GM18517 (cell line): ENCODE data around the gene CHRNG.

Experiments
- ATAC-seq: cut with Tn5 transposase; IDR thresholded peaks from one replicate; pipeline ENCODE4 v1.9.1; 2021; ENCODE audit warnings: mild to moderate bottlenecking, moderate library complexity; ENCODE audit not compliant: unreplicated experiment

Gene CHRNG

DNA sequence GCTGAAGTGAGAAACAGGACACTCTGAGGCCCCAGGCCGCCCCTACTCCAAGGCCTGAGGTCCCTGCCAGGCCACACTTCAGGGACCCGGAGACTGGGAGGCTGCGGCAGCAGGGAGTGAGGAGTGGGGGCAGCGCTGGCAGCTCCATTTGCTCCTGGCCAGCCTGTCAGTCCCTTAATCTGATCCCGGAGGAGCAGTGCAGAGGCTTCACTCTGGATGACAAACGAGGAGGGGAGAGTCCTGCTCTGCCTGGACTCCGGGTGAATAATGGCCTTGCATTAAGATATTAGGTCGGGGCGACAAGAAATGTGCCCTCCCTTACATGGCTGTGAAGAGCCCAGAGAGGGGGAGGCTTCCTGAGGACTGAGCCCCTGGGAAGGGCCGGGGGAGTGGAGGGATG is 33.6 kb upstream of the CHRNG start:
- ATAC-seq: no peak

- ATAC-seq: no peak
These were observed 32.8 kb upstream of the CHRNG start for GRCh38 chr2:232506709-232507108.

GRCh38 chr2:232508251-232508650 is 31.2 kb upstream of the CHRNG start:
- ATAC-seq: no peak

DNA sequence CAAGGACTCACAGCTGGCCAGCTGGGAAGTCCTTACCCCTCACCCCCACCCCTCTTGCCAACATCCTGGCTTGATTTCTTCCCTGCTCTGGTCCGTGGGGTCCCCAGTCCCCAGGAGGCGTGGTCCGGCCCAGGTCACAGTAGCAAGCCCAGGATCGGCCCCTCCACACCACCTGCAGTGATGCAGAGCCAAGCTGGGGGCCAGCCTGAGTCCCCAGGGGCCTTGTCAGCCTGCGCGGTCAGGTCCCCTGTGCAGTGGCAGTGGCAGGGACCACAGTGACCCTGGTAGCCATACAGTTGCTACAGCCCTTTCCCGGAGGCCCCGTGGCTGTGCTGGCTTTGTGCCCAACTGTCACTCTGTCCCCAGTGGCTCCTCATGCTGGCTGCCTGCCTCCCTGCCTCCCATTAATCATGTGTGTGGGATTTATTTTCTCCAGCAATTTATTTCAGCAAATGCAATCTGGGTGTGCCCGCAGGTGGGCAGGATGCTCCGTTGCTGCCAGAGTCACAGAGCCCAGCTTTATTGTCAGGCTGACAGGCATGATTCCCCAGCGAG is 28.1 kb upstream of the CHRNG start:
- no peak for ATAC-seq

DNA sequence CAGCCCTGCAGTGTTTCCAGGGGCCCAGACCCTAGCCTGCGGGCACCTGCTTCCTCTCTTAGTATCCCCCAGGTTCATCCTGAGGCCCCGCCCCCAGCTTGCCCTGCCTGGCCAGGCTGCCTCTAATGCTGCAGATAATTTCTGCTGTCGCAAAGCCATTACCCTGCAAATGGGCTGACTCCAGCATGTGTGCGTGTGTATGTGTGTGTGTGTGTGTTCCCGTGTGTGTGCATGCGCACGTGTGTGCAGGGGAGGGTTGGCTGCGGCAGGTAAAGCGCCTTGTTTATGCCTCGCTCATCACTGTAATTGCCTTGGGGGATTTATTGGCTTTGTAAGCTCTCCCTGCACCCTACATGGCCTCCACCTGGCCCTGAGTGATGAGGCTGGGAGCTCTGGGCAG is 26.9 kb upstream of the CHRNG start:
- ATAC-seq: no peak

- no peak for ATAC-seq
These were observed 26.1 kb upstream of the CHRNG start for GRCh38 chr2:232513353-232513752.

DNA sequence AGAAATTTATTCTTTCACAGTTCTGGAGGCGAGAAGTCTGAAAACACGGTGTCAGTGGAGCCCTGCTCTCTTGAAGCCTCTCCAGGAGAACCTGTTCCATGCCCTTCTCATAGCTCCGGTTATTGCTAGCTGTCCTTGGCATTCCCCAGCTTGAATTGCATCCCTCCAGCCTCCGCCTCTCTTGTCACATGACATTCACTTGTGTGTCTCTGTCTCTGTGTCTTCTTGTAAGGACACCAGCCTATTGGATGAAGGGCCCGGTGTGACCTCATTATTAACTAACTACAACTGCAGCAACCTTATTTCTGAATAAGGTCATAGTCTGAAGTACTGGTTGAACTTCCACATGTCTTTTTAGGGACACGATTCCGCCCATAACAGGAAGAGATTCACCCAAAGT is 23.9 kb upstream of the CHRNG start:
- no peak for ATAC-seq

GRCh38 chr2:232516551-232516950 is 22.9 kb upstream of the CHRNG start:
- ATAC-seq: no peak

DNA sequence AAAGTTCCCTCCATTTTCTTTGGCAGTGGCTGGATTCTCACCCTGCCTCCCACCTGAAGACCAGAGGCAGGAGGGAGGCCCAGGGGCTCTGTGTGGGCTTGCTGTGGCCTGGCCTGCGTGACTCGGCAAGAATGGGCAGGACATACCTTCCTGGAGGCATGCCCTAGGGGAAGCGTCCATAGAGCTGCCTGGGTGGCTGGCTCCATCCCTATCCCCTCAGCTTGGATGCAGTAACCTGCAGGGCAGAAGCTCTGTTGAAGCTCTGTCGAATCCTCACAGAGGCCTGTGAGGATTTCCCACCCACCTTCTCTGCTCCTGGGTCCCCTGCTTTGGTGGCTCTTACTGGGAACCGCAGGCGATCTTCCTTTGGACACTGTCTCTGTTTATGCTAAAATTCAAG is 20.6 kb upstream of the CHRNG start:
- ATAC-seq: no peak

- ATAC-seq: no peak
These were observed 19.7 kb upstream of the CHRNG start, which contains the start of gene PRSS56 for GRCh38 chr2:232519581-232520438. Gene PRSS56 (plus strand): TSS chr2:232520388. CDS start chr2:232520599, 211 bp downstream.

- ATAC-seq: no peak
These were observed 19.0 kb upstream of the CHRNG start for GRCh38 chr2:232520489-232520888.

DNA sequence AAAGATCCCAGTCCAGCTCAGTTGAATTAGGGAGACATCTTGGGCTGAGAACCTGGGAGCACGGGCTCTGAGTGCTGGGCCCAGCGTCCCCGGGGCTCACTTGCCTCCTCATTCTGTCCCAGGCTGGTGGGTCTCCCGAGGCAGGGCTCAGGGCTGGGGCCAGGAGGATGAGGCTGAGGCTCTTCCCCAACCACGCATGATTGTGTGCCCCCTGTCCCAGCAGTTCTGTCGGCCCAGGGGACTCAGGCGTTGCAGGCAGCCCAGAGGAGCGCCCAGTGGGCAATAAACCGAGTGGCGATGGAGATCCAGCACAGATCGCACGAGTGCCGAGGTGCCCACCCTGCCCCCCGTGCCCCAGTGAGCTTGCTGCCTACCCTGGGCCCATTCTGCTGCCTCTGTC is 18.4 kb upstream of the CHRNG start:
- no peak for ATAC-seq

DNA sequence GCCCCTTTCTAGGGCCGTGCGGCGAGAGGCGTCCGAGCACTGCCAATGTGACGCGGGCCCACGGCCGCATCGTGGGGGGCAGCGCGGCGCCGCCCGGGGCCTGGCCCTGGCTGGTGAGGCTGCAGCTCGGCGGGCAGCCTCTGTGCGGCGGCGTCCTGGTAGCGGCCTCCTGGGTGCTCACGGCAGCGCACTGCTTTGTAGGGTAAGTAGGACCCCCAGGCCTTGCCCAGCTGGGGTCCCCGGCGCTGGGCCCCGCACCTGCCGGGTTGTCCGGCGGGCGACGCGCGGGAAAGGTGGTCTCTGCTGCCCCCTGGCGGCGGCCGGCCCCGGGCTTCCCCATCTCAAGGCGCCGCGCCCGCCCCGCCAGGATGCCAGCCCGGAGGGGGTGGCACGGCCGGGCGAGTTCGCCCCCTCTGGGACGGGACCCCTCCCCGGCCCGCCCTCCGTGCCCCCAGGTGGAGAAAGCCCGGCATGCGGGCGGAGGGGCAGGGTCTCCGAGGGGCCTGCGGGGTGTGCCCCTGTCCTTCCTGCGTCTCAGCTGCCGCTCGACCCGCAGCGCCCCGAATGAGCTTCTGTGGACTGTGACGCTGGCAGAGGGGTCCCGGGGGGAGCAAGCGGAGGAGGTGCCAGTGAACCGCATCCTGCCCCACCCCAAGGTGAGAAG is 17.4 kb upstream of the CHRNG start:
- ATAC-seq: no peak

GRCh38 chr2:232522623-232523401 is 16.7 kb upstream of the CHRNG start:
- no peak for ATAC-seq

GRCh38 chr2:232523402-232523681 is 16.1 kb upstream of the CHRNG start:
- ATAC-seq: no peak

GRCh38 chr2:232523682-232524597 is 15.6 kb upstream of the CHRNG start:
- no peak for ATAC-seq

DNA sequence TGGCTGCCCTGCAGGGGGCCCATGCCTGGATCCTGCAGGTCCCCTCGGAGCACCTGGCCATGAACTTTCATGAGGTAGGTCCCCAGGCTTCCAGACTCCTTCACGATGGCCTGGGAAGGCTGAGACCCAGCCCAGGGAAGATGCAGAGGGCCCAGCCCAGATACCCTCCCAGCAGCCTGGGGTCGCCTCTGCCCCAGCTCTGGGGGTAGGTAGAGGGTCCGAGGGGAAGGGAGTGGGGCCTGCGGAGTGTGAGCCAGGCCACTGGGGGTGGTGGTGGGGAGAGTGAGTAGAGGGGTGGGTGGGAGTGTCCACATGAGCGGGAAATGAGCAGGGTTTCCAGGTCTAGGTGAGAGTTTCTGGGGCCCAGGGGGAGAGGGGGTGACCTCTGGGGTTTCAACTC is 14.7 kb upstream of the CHRNG start:
- no peak for ATAC-seq

- ATAC-seq: no peak
These were observed 14.3 kb upstream of the CHRNG start for GRCh38 chr2:232525199-232525598.

DNA sequence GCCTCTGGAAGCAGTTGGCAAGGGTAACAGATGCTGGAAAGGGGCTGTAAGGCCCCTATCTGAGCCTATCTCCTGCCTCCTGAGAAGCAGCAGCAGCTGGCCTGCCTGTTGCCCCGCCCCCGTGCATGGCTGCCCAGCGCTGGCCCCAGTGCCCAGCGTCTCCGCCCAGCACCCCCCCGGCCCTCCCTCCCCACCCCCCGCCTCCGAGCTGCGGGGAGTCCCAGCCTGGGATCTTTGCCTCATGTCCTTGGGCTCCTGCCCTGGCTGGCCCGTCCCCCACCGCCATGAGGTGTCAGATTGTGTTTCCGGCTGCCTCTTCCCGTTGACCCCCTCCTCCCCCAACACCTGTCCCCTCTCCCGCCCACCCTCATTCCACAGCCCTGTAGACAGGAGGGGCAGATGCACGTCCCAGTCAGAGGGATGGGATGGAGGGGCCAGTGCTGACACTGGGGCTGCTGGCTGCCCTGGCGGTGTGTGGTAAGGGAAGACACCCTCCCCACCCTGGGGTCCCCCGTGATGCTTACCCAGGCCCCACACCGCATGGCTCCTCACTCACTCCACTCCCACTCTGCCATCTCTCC is 13.6 kb upstream of the CHRNG start, which contains the start of gene CHRND:
Gene CHRND, plus strand, starts transcription at position 370 of the 581 bp plus-strand sequence. Its CDS starts 56 bp downstream, at position 426.
- no peak for ATAC-seq

DNA sequence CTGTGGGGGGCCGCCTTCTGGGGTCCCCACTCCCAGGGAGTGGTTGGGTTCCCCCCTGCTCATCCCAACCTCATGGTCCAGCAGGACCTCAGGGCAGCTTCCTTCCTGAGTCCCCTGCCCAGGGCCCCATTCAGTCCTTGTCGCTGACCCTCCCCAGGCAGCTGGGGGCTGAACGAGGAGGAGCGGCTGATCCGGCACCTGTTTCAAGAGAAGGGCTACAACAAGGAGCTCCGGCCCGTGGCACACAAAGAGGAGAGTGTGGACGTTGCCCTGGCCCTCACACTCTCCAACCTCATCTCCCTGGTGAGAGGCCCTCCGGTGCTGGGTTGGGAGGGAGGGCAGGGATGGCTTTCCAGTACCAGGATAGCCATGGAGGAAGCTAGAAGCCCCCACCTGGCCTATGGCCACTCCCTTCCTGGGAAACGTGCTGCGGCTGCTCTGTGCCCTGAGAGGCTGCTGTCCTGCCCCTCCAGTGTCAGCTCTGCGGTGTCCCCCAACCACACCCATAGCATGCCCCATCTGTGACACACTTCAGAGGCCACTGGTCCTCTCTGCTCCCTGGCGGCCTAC is 13.0 kb upstream of the CHRNG start:
- ATAC-seq: no peak
